Measurements from ENCODE around the gene GARRE1. TPM values are rescaled to one million over a fixed set of nuclear protein-coding genes. Genes with fewer than 3 reads are reported as not detected.

The GARRE1 gene
- total and polyA plus RNA-seq, 4 donors: 4.0 to 13.7 (median 9.0) TPM

GRCh38 chr19:34236035-34236987 is 18.0 kb upstream of the GARRE1 start:
- no peak for DNase-seq (ENCODE audit: low spot score)
- TF ChIP-seq YY1 (IDR thresholded peaks at IDR 0.05) (no peak), HNF4A (conservative IDR thresholded peaks at IDR 0.05) (peak; percentile 10 to 27), MAX (IDR thresholded peaks at IDR 0.05) (no peak), ZBTB33 (IDR thresholded peaks at IDR 0.05) (no peak)
- 84% methylated on average over 18 of the region's 18 CpGs for WGBS
- Histone ChIP-seq H3K9me3 (ENCODE audit: control insufficient read depth in 4 of 4, low read length in 3 of 4) (no peaks in the 10 kb centered on the region), H3K4me1 (ENCODE audit: control insufficient read depth in 4 of 4, insufficient read depth in 4 of 4, low read length in 3 of 4) (peaks cover 0 to 4% (median 1%) of the 10 kb centered on the region in 4 donors), H3K9ac (ENCODE audit: low read depth in 1 of 2, low read length in 2 of 2) (no peak overlapping the region), H3K36me3 (ENCODE audit: control insufficient read depth in 4 of 4, insufficient read depth in 3 of 4, low read depth in 1 of 4, low read length in 3 of 4) (no peaks in the 10 kb centered on the region), H3K27me3 (ENCODE audit: control insufficient read depth in 4 of 4, insufficient read depth in 4 of 4, low read length in 3 of 4) (no peaks in the 10 kb centered on the region), H3K27ac (ENCODE audit: low read depth in 1 of 2, low read length in 2 of 2) (no peak overlapping the region), H3K4me3 (ENCODE audit: low read depth in 1 of 3, low read length in 3 of 3) (no peak overlapping the region)

- Histone ChIP-seq H3K4me3 (ENCODE audit: low read depth in 1 of 3, low read length in 3 of 3) (no peak overlapping the region), H3K36me3 (ENCODE audit: control insufficient read depth in 4 of 4, insufficient read depth in 3 of 4, low read depth in 1 of 4, low read length in 3 of 4) (no peaks in the 10 kb centered on the region), H3K4me1 (ENCODE audit: control insufficient read depth in 4 of 4, insufficient read depth in 4 of 4, low read length in 3 of 4) (peaks cover 0 to 4% (median 1%) of the 10 kb centered on the region in 4 donors), H3K27me3 (ENCODE audit: control insufficient read depth in 4 of 4, insufficient read depth in 4 of 4, low read length in 3 of 4) (no peaks in the 10 kb centered on the region), H3K9me3 (ENCODE audit: control insufficient read depth in 4 of 4, low read length in 3 of 4) (no peaks in the 10 kb centered on the region), H3K27ac (ENCODE audit: low read depth in 1 of 2, low read length in 2 of 2) (no peak overlapping the region), H3K9ac (ENCODE audit: low read depth in 1 of 2, low read length in 2 of 2) (no peak overlapping the region)
- TF ChIP-seq ATF3 (IDR thresholded peaks at IDR 0.05) (no peak), ZBTB33 (IDR thresholded peaks at IDR 0.05) (no peak), CTCF (IDR thresholded peaks at IDR 0.05; ENCODE audit: low read depth, low read length, missing input control) (no peak), JUND (IDR thresholded peaks at IDR 0.05) (no peak), TAF1 (conservative IDR thresholded peaks at IDR 0.05) (no peak), GABPA (IDR thresholded peaks at IDR 0.05 in 1 of 2, conservative IDR thresholded peaks at IDR 0.05 in 1 of 2) (no peak)
- DNase-seq (ENCODE audit: low spot score): no peak
- 98% methylated on average over 3 of the region's 3 CpGs for WGBS
Observed at GRCh38 chr19:34237283-34237682, 17.1 kb upstream of the GARRE1 start.
